WTC11 (cell line): Measurements from ENCODE around the gene UBE2E1. TPM values are rescaled to one million over a fixed set of nuclear protein-coding genes. Genes with fewer than 3 reads are reported as not detected.

ENCODE experiments used
- ATAC-seq: fragments of 200-7000 bp; cut with Tn5 transposase; 2 replicates; pipeline ENCODE4 v1.10.0; 2021; ENCODE audit warnings: mild to moderate bottlenecking, moderate library complexity
- CTCF ChIA-PET: fragments of 300-600 bp; sonication (Branson Sonifier 250); formaldehyde crosslinking; loops from one replicate; lab custom pipeline; 2021; ENCODE audit warnings: antibody characterized with exemption; lab: Charles Lee
- POLR2A ChIA-PET: fragments of 350-600 bp; sonication (Branson Sonifier 250); formaldehyde crosslinking; loops from one replicate; lab custom pipeline; 2021; ENCODE audit warnings: antibody characterized with exemption; lab: Charles Lee
- DNase-seq: peaks from one replicate; pipeline ENCODE4 v3.0.0; 2021; ENCODE audit warnings: low spot score
- H3K27ac Mint-ChIP-seq: 2 replicates; pipeline ENCODE4 v1.8.0; 2021; ENCODE audit warnings: mixed read lengths
- H3K27me3 Mint-ChIP-seq: 2 replicates; pipeline ENCODE4 v1.8.0; 2021; ENCODE audit warnings: low read depth, mild to moderate bottlenecking, moderate library complexity, mixed read lengths
- H3K36me3 Mint-ChIP-seq: 2 replicates; pipeline ENCODE4 v1.8.0; 2021; ENCODE audit warnings: mixed read lengths
- H3K4me1 Mint-ChIP-seq: 2 replicates; pipeline ENCODE4 v1.8.0; 2022; ENCODE audit warnings: mixed read lengths
- H3K4me3 Mint-ChIP-seq: 2 replicates; pipeline ENCODE4 v1.8.0; 2021; ENCODE audit warnings: mild to moderate bottlenecking, moderate library complexity, mixed read lengths
- H3K9me3 Mint-ChIP-seq: 2 replicates; pipeline ENCODE4 v1.8.0; 2021; ENCODE audit warnings: mixed read lengths
- ATF6 ChIP-seq: sonication (generic); formaldehyde crosslinking; IDR thresholded peaks from 2 replicates; pipeline ENCODE4 v1.8.1; 2023; ENCODE audit warnings: mild to moderate bottlenecking, missing genetic modification reagents
- CBFB ChIP-seq: sonication (generic); formaldehyde crosslinking; IDR thresholded peaks from 2 replicates; pipeline ENCODE4 v1.8.1; 2022; ENCODE audit warnings: mild to moderate bottlenecking, low read depth, missing genetic modification reagents
- ERG ChIP-seq: fragments of 250-450 bp; sonication (Bioruptor Pico); IDR thresholded peaks from 2 replicates; pipeline ENCODE4 v1.8.0; 2021; ENCODE audit warnings: mild to moderate bottlenecking
- FOXP4 ChIP-seq: sonication (generic); formaldehyde crosslinking; IDR thresholded peaks from 2 replicates; pipeline ENCODE4 v1.8.0; 2022; ENCODE audit warnings: mild to moderate bottlenecking, missing genetic modification reagents
- NFE2L1 ChIP-seq: sonication (generic); formaldehyde crosslinking; IDR thresholded peaks from 2 replicates; pipeline ENCODE4 v1.8.1; 2023; ENCODE audit warnings: missing genetic modification reagents
- RORB ChIP-seq: fragments of 250-450 bp; sonication (Bioruptor Pico); IDR thresholded peaks from 2 replicates; pipeline ENCODE4 v1.9.0; 2021; ENCODE audit warnings: mild to moderate bottlenecking
- TCF7 ChIP-seq: sonication (generic); formaldehyde crosslinking; IDR thresholded peaks from 2 replicates; pipeline ENCODE4 v1.8.0; 2022; ENCODE audit warnings: mild to moderate bottlenecking, low read depth, missing genetic modification reagents, moderate library complexity
- TP53 ChIP-seq: sonication (generic); formaldehyde crosslinking; IDR thresholded peaks from 2 replicates; pipeline ENCODE4 v1.8.1; 2023; ENCODE audit warnings: mild to moderate bottlenecking, missing genetic modification reagents
- USF1 ChIP-seq: sonication (generic); formaldehyde crosslinking; IDR thresholded peaks from 2 replicates; pipeline ENCODE4 v1.8.0; 2022; ENCODE audit warnings: mild to moderate bottlenecking, missing genetic modification reagents
- ZNF121 ChIP-seq: sonication (generic); formaldehyde crosslinking; IDR thresholded peaks from 2 replicates; pipeline ENCODE4 v1.8.0; 2023; ENCODE audit warnings: missing genetic modification reagents
- ZNF219 ChIP-seq: sonication (generic); formaldehyde crosslinking; IDR thresholded peaks from 2 replicates; pipeline ENCODE4 v1.8.0; 2023; ENCODE audit warnings: missing genetic modification reagents, mild to moderate bottlenecking, borderline replicate concordance
- ZNF423 ChIP-seq: fragments of 250-450 bp; sonication (Bioruptor Pico); IDR thresholded peaks from 2 replicates; pipeline ENCODE4 v2.1.2; 2022; ENCODE audit warnings: mild to moderate bottlenecking, moderate library complexity
- ZNF532 ChIP-seq: fragments of 250-450 bp; sonication (Bioruptor Pico); IDR thresholded peaks from 2 replicates; pipeline ENCODE4 v1.9.0; 2021; ENCODE audit warnings: mild to moderate bottlenecking, borderline replicate concordance
- total RNA-seq: library from RNA; stranded (reverse); gene quantifications from 3 replicates; pipeline ENCODE4 v1.2.3, GENCODE V29; 2021

The UBE2E1 gene
- total RNA-seq, 1 experiment from 2014 or later, result 121 TPM

- POLR2A ChIA-PET, result interaction anchor here (0.6 to 1.0 kb wide), 3 partner anchors 10 to 77 kb away, joined by 3 to 5 read pairs (median 3); no protein-coding TSS in a partner anchor
- no peaks in the 10 kb centered on the region for H3K9me3 Mint-ChIP-seq
- ATAC-seq, result peak; percentile 82
- CTCF ChIA-PET, result interaction anchor here (0.7 to 2.1 kb wide), 15 partner anchors 10 to 555 kb away, joined by 3 to 20 read pairs (median 4); no protein-coding TSS in a partner anchor
- peaks cover 44% of the 10 kb centered on the region for H3K4me1 Mint-ChIP-seq
- H3K27me3 Mint-ChIP-seq, result no peaks in the 10 kb centered on the region
- no peaks in the 10 kb centered on the region for H3K36me3 Mint-ChIP-seq
- H3K27ac Mint-ChIP-seq, result peak overlapping the region; percentile 90; the same call in 1 of the 2 replicates
- no peak for TF ChIP-seq ERG (CRISPR knock-in tag)
- no peak for TF ChIP-seq USF1 (CRISPR knock-in tag)
- no peak for TF ChIP-seq RORB (CRISPR knock-in tag)
- TF ChIP-seq CBFB (CRISPR knock-in tag), result no peak
- TF ChIP-seq FOXP4 (CRISPR knock-in tag), result no peak
- no peak for TF ChIP-seq TCF7 (CRISPR knock-in tag)
- TF ChIP-seq, all 79 proteins: peak for 0
- DNase-seq, result no peak
- H3K4me3 Mint-ChIP-seq, result no peak overlapping the region
Observed at GRCh38 chr3:23761440-23761896, 44.3 kb upstream of the UBE2E1 start.

GRCh38 chr3:23762214-23762613, 43.5 kb upstream of the UBE2E1 start:
- Mint-ChIP-seq H3K9me3 (no peaks in the 10 kb centered on the region), H3K27me3 (no peaks in the 10 kb centered on the region), H3K27ac (no peak overlapping the region), H3K36me3 (no peaks in the 10 kb centered on the region), H3K4me1 (peaks cover 45% of the 10 kb centered on the region), H3K4me3 (no peak overlapping the region)
- CTCF ChIA-PET, result interaction anchor here (1.1 to 2.1 kb wide), 5 partner anchors 11 to 76 kb away, joined by 3 to 20 read pairs (median 6); no protein-coding TSS in a partner anchor
- ATAC-seq (no peak), DNase-seq (no peak)
- TF ChIP-seq ZNF423 (CRISPR knock-in tag) (no peak), TP53 (CRISPR knock-in tag) (no peak)
- POLR2A ChIA-PET, result interaction anchor here (0.6 kb wide), 1 partner anchor 11 kb away, joined by 5 read pairs; no protein-coding TSS in a partner anchor

- ATAC-seq (peak; percentile 40), DNase-seq (no peak)
- no peak overlapping the region for H3K4me3 Mint-ChIP-seq
- no peak overlapping the region for H3K27ac Mint-ChIP-seq
- ChIA-PET POLR2A (no interaction called here), CTCF (interaction anchor here (0.6 to 1.9 kb wide), 7 partner anchors 12 to 76 kb away, joined by 3 to 6 read pairs (median 3); no protein-coding TSS in a partner anchor)
- H3K27me3 Mint-ChIP-seq, result no peaks in the 10 kb centered on the region
- no peak for TF ChIP-seq ZNF121 (CRISPR knock-in tag)
- TF ChIP-seq ZNF219, result no peak
- no peak for TF ChIP-seq NFE2L1
- no peak for TF ChIP-seq ZNF532 (CRISPR knock-in tag)
- no peak for TF ChIP-seq ATF6
- no peaks in the 10 kb centered on the region for H3K36me3 Mint-ChIP-seq
- no peaks in the 10 kb centered on the region for H3K9me3 Mint-ChIP-seq
- H3K4me1 Mint-ChIP-seq, result peaks cover 50% of the 10 kb centered on the region
Observed at GRCh38 chr3:23762759-23763477, 42.8 kb upstream of the UBE2E1 start.
